Thyroid gland (tissue), 4 donors: Measurements from ENCODE around the gene C1orf146. TPM values are rescaled to one million over a fixed set of nuclear protein-coding genes. Genes with fewer than 3 reads are reported as not detected.

Source experiments
- DNase-seq, 2 donors: peaks; one replicate each; pipeline ENCODE4 v3.0.0-alpha.2; 2019
- H3K27ac ChIP-seq, 3 donors: fragments of 200-600 bp; sonication (generic); 1 replicate in 2 of 3; 2 replicates in 1 of 3; pipeline ENCODE4 v1.5.1; 2016 to 2019; ENCODE audit warnings: mild to moderate bottlenecking in 1 of 3, moderate library complexity in 1 of 3
- H3K27me3 ChIP-seq: fragments of 200-600 bp; sonication (generic); one replicate; pipeline ENCODE4 v1.5.1; 2019
- H3K36me3 ChIP-seq, 2 donors: fragments of 200-600 bp; sonication (generic); one replicate each; pipeline ENCODE4 v1.5.1; 2016 to 2019
- H3K4me1 ChIP-seq, 2 donors: fragments of 200-600 bp; sonication (generic); one replicate each; pipeline ENCODE4 v1.5.1; 2017 to 2019
- H3K4me3 ChIP-seq, 3 donors: fragments of 200-600 bp; sonication (generic); replicated peaks in 1 of 3; 1 replicate in 2 of 3; 2 replicates in 1 of 3; pipeline ENCODE4 v1.5.1; 2016; ENCODE audit warnings: mild to moderate bottlenecking in 1 of 3
- H3K9me3 ChIP-seq: fragments of 200-600 bp; sonication (generic); one replicate; pipeline ENCODE4 v1.5.1; 2017
- CTCF ChIP-seq, 6 experiments: fragments of 200-600 bp in 3 of 6; fragments of 450-650 bp in 3 of 6; sonication (generic) in 3 of 6; IDR thresholded peaks; one replicate each; pipeline ENCODE4 v1.5.1; 2016 to 2019; ENCODE audit warnings: antibody characterized with exemption in 6 of 6, mild to moderate bottlenecking in 2 of 6, inconsistent platforms in 1 of 6, moderate library complexity in 1 of 6
- POLR2A ChIP-seq, 2 donors: fragments of 450-650 bp; IDR thresholded peaks; one replicate each; pipeline ENCODE4 v1.6.1; 2017; ENCODE audit warnings: antibody characterized with exemption in 2 of 2, mild to moderate bottlenecking in 2 of 2, moderate library complexity in 1 of 2
- WGBS, 2 donors: methylation state at CpG; one replicate each; pipeline ENCODE4 v1.1.5; 2017; 5-methylcytosine and 5-hydroxymethylcytosine counted together
- intact Hi-C: fragments of 100-400 bp; cut with DNase I; formaldehyde crosslinking; loops from one replicate; pipeline ENCODE4 v1.15.1; 2023
- total RNA-seq, 4 donors: library from RNA; depleted of rRNA; stranded (reverse); fragments of >200 nt; gene quantifications; one replicate each; pipeline ENCODE4 v1.2.3, GENCODE V29; 2016

C1orf146 gene
- total RNA-seq, 4 donors from 2014 or later = not detected

GRCh38 chr1:92203105-92203504 is 14.6 kb upstream of the C1orf146 start:
- no peak for DNase-seq
- H3K36me3 ChIP-seq = no peaks in the 10 kb centered on the region
- intact Hi-C loops = no loop called here
- H3K4me3 ChIP-seq = no peak overlapping the region
- H3K9me3 ChIP-seq = no peaks in the 10 kb centered on the region
- H3K27ac ChIP-seq = no peak overlapping the region
- no peaks in the 10 kb centered on the region for H3K27me3 ChIP-seq
- no peaks in the 10 kb centered on the region for H3K4me1 ChIP-seq
- no peak for TF ChIP-seq CTCF (IDR thresholded peaks at IDR 0.05)
- no peak for TF ChIP-seq POLR2A (IDR thresholded peaks at IDR 0.05)

DNA sequence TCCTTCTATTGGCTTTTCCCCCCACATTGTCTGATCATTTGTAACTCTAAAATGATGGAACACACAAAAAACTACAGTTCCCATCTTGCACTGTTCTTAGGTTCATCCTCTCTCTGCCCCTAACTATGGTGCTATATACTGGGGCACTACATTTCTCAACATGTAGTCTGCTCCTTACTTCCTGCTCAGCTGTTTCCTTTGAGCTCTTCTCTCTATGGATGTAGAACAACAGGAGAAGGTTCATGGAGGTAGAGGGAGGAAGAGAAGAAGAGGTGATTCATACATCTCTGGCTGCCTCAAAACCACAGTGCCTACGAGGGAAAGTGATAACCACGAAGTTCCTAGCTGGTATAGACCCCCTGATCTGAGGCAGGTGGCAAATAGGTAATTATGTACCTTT is 7.0 kb upstream of the C1orf146 start:
- Histone ChIP-seq H3K27ac (no peak overlapping the region), H3K36me3 (no peaks in the 10 kb centered on the region), H3K4me3 (no peak overlapping the region), H3K27me3 (no peaks in the 10 kb centered on the region), H3K4me1 (no peaks in the 10 kb centered on the region), H3K9me3 (no peaks in the 10 kb centered on the region)
- TF ChIP-seq CTCF (IDR thresholded peaks at IDR 0.05) = no peak
- no peak for TF ChIP-seq POLR2A (IDR thresholded peaks at IDR 0.05)
- intact Hi-C loops = no loop called here
- 86 to 92% methylated on average over 2 of the region's 2 CpGs for WGBS, 2 donors
- no peak for DNase-seq

- Histone ChIP-seq H3K9me3 (no peaks in the 10 kb centered on the region), H3K36me3 (no peaks in the 10 kb centered on the region), H3K27me3 (no peaks in the 10 kb centered on the region), H3K27ac (no peak overlapping the region), H3K4me3 (no peak overlapping the region), H3K4me1 (no peaks in the 10 kb centered on the region)
- intact Hi-C loops = no loop called here
- 91 to 92% methylated on average over 2 of the region's 2 CpGs for WGBS, 2 donors
- no peak for DNase-seq
- no peak for TF ChIP-seq POLR2A (IDR thresholded peaks at IDR 0.05)
- no peak for TF ChIP-seq CTCF (IDR thresholded peaks at IDR 0.05)
Measured at GRCh38 chr1:92211166-92211565, 6.5 kb upstream of the C1orf146 start.

GRCh38 chr1:92218559-92218958 is 844 bp downstream of the C1orf146 start:
- no peak for TF ChIP-seq CTCF (IDR thresholded peaks at IDR 0.05)
- TF ChIP-seq POLR2A (IDR thresholded peaks at IDR 0.05) = no peak
- Histone ChIP-seq H3K4me1 (no peaks in the 10 kb centered on the region), H3K9me3 (no peaks in the 10 kb centered on the region), H3K36me3 (no peaks in the 10 kb centered on the region), H3K27ac (no peak overlapping the region), H3K27me3 (no peaks in the 10 kb centered on the region), H3K4me3 (no peak overlapping the region)
- intact Hi-C loops = no loop called here
- 81 to 85% methylated on average over 14 of the region's 14 CpGs for WGBS, 2 donors
- no peak for DNase-seq

- H3K4me1 ChIP-seq = no peaks in the 10 kb centered on the region
- no peaks in the 10 kb centered on the region for H3K9me3 ChIP-seq
- H3K27me3 ChIP-seq = no peaks in the 10 kb centered on the region
- DNase-seq = no peak
- no peak overlapping the region for H3K27ac ChIP-seq
- H3K36me3 ChIP-seq = no peaks in the 10 kb centered on the region
- intact Hi-C loops = no loop called here
- no peak overlapping the region for H3K4me3 ChIP-seq
- TF ChIP-seq CTCF (IDR thresholded peaks at IDR 0.05) = no peak
- TF ChIP-seq POLR2A (IDR thresholded peaks at IDR 0.05) = no peak
Measured at GRCh38 chr1:92219028-92219427, 1.3 kb downstream of the C1orf146 start.
